Choroid plexus epithelial cell (primary cell): ENCODE measurements around the gene MASP1.
"Not testable (repeated sequence)": the region's sequence is repeated elsewhere in the genome, so short reads cannot be mapped to it uniquely, and the experiment has no call there.

ENCODE experiments used
- DNase-seq: peaks from one replicate; pipeline ENCODE4 v3.0.0-alpha.2; 2010; ENCODE audit warnings: low read depth
- H3K4me3 ChIP-seq: 2 replicates; pipeline ENCODE4 v1.5.1; 2011; ENCODE audit warnings: low read depth, mild to moderate bottlenecking, control low read depth, low read length, moderate library complexity
- CTCF ChIP-seq: conservative IDR thresholded peaks from 2 replicates; pipeline ENCODE4 v1.5.1; 2011; ENCODE audit warnings: low read depth, mild to moderate bottlenecking, control low read depth, inconsistent platforms, low read length, moderate library complexity

Gene MASP1

DNA sequence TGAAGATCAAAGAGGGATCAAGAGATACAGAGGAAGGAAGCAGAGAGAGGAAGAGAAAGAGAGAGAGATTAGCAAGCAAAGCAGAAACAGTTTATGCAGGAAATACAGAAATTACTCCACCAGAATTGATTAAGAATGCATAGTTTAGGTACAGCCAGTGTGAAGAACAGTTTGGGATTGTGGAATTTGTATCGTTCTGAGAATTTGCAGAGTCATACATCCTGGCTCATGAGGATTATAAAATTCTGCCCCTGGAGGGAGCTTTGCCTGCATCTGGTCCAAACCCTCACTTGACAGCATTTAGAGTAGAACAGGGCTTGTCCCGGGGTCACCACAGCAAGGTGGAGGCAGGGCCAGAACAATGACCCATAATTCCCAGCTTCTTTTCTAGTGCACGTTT lies 44.1 kb downstream of the MASP1 start:
- H3K4me3 ChIP-seq = no peak overlapping the region
- TF ChIP-seq CTCF = no peak
- DNase-seq = no peak

- no peak for TF ChIP-seq CTCF
- DNase-seq = peak; percentile 37
- no peak overlapping the region for H3K4me3 ChIP-seq
Observed at GRCh38 chr3:187243933-187244524, 47.5 kb downstream of the MASP1 start.

DNA sequence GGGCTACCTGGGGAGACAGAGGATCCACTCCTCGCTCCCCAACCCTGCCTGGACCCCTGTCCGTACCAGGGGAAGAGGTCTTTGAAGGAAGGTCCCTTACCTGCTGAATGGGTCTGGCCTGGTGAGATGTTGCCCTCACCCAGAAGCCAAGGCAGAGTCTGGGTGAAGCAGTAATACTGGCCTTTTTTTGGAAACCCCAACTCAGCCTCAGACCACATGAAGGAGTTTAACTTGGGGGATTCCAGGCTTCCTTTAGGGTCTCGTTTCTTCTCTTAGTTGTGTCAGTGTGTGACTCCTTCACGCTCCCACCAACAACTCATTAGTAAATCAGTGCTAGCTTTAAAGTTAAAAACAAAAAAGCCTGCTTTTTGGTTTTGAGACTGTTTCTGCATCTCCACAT lies 48.6 kb downstream of the MASP1 start:
- DNase-seq = no peak
- no peak overlapping the region for H3K4me3 ChIP-seq
- no peak for TF ChIP-seq CTCF

DNA sequence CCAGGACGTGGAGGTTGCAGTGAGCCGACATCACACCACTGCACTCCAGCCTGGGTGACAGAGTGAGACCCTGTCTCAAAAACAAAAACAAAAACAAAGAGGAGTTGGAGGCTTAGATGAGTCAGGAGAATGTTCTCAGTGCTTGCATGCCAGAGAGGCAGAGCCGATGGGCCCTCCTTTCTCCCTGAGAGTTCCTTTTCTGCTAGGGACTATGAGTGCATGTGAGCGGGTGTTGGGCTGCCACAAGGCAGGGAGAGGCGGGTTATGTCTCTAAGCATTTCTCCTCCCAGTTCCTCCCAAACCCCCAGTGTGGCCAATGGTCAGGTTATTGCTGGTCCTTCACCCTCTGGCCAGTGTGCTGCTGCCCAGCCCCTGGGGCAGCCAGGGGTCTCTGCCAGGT lies 49.1 kb downstream of the MASP1 start:
- peak; percentile 49 for DNase-seq
- no peak overlapping the region for H3K4me3 ChIP-seq
- no peak for TF ChIP-seq CTCF

DNA sequence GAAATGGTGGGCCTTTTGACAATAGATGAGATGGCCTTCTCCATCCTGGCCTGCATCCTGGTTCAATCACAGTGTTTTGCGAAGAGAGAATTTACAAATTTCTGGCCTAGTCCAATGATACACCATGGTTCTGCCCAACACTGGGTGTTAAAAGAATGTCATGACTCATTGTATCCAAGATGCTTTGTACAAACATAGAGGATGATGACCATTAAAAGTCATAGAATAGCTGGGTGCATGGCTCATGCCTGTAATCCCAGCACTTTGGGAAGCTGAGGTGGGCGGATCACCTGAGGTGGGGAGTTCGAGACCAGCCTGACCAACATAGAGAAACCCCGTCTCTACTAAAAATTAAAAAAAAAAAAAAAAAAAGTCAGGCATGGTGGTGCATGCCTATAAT lies 52.7 kb downstream of the MASP1 start:
- not testable (repeated sequence) for H3K4me3 ChIP-seq
- DNase-seq = peak; percentile 32

DNA sequence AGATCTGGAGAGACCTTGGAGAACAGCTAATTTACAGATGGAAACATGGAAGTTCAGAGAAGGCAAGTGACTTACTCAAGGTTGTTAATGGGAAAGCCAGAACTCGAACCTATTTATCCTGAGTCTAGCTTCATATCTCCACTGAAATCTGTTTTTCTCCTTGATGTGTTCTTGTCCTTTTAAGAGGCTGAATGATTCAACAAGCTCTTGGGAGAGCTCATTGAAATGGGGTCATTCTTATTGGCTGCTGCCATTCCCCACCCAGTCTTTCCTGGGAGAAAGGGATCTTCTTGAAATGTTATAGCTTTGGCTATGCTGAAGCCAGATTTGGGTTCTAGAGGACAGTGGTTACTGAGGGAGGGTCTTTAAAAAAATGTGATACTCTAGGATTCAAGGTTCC lies 53.3 kb downstream of the MASP1 start:
- TF ChIP-seq CTCF = no peak
- no peak for DNase-seq
- H3K4me3 ChIP-seq = no peak overlapping the region

GRCh38 chr3:187237741-187238140 lies 53.8 kb downstream of the MASP1 start:
- no peak for DNase-seq
- TF ChIP-seq CTCF = no peak
- no peak overlapping the region for H3K4me3 ChIP-seq
